Stimulated activated CD8-positive, alpha-beta memory T cell treated with anti-CD3 and anti-CD28 coated beads, Interleukin-15, amount 100 ng/mL, for 24 hours (primary cell): ENCODE data around the gene FGF11.

Experiments
- DNase-seq: peaks from one replicate; pipeline ENCODE4 v3.0.0-alpha.2; 2020; ENCODE audit warnings: low read depth

The FGF11 gene

GRCh38 chr17:7408252-7408727 is 31.0 kb upstream of the FGF11 start:
- no peak for DNase-seq

GRCh38 chr17:7408863-7409262 is 30.4 kb upstream of the FGF11 start:
- no peak for DNase-seq

GRCh38 chr17:7409716-7410115 is 29.6 kb upstream of the FGF11 start:
- no peak for DNase-seq

GRCh38 chr17:7410634-7411426 is 28.5 kb upstream of the FGF11 start:
- no peak for DNase-seq

GRCh38 chr17:7411427-7411750 is 27.9 kb upstream of the FGF11 start:
- no peak for DNase-seq

- no peak for DNase-seq
These were observed 25.8 kb upstream of the FGF11 start for GRCh38 chr17:7413346-7413985.

- no peak for DNase-seq
These were observed 24.5 kb upstream of the FGF11 start for GRCh38 chr17:7414837-7415236.

GRCh38 chr17:7415784-7416183 is 23.5 kb upstream of the FGF11 start:
- DNase-seq = no peak

GRCh38 chr17:7416323-7416722 is 23.0 kb upstream of the FGF11 start:
- no peak for DNase-seq

- DNase-seq = no peak
These were observed 22.2 kb upstream of the FGF11 start for GRCh38 chr17:7417056-7417655.

GRCh38 chr17:7418472-7419152 is 20.7 kb upstream of the FGF11 start:
- no peak for DNase-seq

GRCh38 chr17:7419819-7420610 is 19.3 kb upstream of the FGF11 start, which contains the start of gene SPEM1:
SPEM1 (plus strand) TSS chr17:7420324; CDS start chr17:7420385, 61 bp downstream.
- DNase-seq = no peak

GRCh38 chr17:7421186-7421585 is 18.1 kb upstream of the FGF11 start:
- no peak for DNase-seq

- no peak for DNase-seq
These were observed 15.6 kb upstream of the FGF11 start for GRCh38 chr17:7423679-7424078.

- no peak for DNase-seq
These were observed 14.0 kb upstream of the FGF11 start, which contains the start of gene SPEM2 for GRCh38 chr17:7425316-7425715. SPEM2 (plus strand) TSS chr17:7425616; CDS start chr17:7425689, 73 bp downstream.

GRCh38 chr17:7425756-7426155 is 13.6 kb upstream of the FGF11 start:
- DNase-seq = no peak

GRCh38 chr17:7426203-7426863 is 13.0 kb upstream of the FGF11 start:
- no peak for DNase-seq

- no peak for DNase-seq
These were observed 12.3 kb upstream of the FGF11 start for GRCh38 chr17:7426896-7427489.

GRCh38 chr17:7427549-7427948 is 11.8 kb upstream of the FGF11 start:
- DNase-seq = no peak

GRCh38 chr17:7428557-7428956 is 10.8 kb upstream of the FGF11 start, which contains the start of gene SPEM3:
SPEM3 (plus strand) TSS chr17:7428857; CDS start chr17:7428903, 46 bp downstream.
- DNase-seq = no peak

GRCh38 chr17:7429722-7430121 is 9.6 kb upstream of the FGF11 start:
- no peak for DNase-seq
